ENCODE measurements around the gene CTNNA3. TPM values are rescaled to one million over a fixed set of nuclear protein-coding genes. Genes with fewer than 3 reads are reported as not detected.

The CTNNA3 gene
- total and polyA plus RNA-seq, 4 donors = 0.16 to 2.4 (median 1.4) TPM

DNA sequence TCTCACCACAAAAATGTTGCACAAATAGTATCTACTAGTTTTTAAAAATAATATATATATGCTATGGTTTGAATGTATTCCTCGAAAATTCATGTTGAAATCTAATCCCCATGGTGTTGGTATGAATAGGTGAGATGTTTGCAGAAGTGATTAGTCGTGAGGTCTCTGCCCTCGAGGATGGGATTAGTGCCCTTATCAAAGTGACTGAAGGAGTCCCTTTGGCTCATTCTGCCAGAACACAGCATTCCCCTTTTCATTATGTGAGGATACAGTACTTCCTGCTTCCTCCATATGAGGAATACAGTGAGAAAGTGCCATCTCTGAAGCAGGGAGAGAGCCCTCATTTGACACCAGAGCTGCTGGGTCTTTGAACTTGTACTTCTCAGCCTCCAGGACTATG is 1547.7 kb downstream of the CTNNA3 start (continued):
- TF ChIP-seq, protein P1, sequence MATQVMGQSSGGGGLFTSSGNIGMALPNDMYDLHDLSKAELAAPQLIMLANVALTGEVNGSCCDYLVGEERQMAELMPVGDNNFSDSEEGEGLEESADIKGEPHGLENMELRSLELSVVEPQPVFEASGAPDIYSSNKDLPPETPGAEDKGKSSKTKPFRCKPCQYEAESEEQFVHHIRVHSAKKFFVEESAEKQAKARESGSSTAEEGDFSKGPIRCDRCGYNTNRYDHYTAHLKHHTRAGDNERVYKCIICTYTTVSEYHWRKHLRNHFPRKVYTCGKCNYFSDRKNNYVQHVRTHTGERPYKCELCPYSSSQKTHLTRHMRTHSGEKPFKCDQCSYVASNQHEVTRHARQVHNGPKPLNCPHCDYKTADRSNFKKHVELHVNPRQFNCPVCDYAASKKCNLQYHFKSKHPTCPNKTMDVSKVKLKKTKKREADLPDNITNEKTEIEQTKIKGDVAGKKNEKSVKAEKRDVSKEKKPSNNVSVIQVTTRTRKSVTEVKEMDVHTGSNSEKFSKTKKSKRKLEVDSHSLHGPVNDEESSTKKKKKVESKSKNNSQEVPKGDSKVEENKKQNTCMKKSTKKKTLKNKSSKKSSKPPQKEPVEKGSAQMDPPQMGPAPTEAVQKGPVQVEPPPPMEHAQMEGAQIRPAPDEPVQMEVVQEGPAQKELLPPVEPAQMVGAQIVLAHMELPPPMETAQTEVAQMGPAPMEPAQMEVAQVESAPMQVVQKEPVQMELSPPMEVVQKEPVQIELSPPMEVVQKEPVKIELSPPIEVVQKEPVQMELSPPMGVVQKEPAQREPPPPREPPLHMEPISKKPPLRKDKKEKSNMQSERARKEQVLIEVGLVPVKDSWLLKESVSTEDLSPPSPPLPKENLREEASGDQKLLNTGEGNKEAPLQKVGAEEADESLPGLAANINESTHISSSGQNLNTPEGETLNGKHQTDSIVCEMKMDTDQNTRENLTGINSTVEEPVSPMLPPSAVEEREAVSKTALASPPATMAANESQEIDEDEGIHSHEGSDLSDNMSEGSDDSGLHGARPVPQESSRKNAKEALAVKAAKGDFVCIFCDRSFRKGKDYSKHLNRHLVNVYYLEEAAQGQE (IDR thresholded peaks at IDR 0.05) = no peak
- TF ChIP-seq JUND (IDR thresholded peaks at IDR 0.05) = no peak

DNA sequence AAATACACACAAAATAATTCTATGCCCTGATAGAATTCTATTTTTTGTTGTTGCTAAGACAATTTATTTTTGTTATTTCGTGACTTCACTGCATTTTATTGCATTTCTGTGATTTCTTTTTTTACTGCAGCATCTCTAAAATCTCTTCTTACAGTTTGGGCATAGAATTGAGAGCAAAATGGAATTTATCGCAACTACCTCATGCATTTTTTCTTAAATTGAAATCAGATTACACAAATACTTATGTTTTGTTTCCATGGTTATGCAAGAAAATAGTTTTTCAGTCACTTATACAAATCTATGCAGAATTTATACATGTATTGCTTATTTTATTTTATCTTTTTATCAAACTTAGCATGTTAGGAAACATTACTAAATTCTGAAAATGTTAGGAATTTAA is 1552.0 kb downstream of the CTNNA3 start:
- H3K36me3 ChIP-seq (ENCODE audit: control insufficient read depth in 4 of 4, insufficient read depth in 3 of 4, low read depth in 1 of 4, low read length in 3 of 4) = no peaks in the 10 kb centered on the region
- no peak for DNase-seq (ENCODE audit: low spot score)
- no peaks in the 10 kb centered on the region for H3K4me1 ChIP-seq (ENCODE audit: control insufficient read depth in 4 of 4, insufficient read depth in 4 of 4, low read length in 3 of 4)
- WGBS = 92% methylated on average over 2 of the region's 2 CpGs
- TF ChIP-seq NR2F2 (IDR thresholded peaks at IDR 0.05) = no peak
- H3K4me3 ChIP-seq (ENCODE audit: low read depth in 1 of 3, low read length in 3 of 3) = no peak overlapping the region
- no peaks in the 10 kb centered on the region for H3K9me3 ChIP-seq (ENCODE audit: control insufficient read depth in 4 of 4, low read length in 3 of 4)
- H3K27ac ChIP-seq (ENCODE audit: low read depth in 1 of 2, low read length in 2 of 2) = no peak overlapping the region
- H3K9ac ChIP-seq (ENCODE audit: low read depth in 1 of 2, low read length in 2 of 2) = no peak overlapping the region
- H3K27me3 ChIP-seq (ENCODE audit: control insufficient read depth in 4 of 4, insufficient read depth in 4 of 4, low read length in 3 of 4) = no peaks in the 10 kb centered on the region

DNA sequence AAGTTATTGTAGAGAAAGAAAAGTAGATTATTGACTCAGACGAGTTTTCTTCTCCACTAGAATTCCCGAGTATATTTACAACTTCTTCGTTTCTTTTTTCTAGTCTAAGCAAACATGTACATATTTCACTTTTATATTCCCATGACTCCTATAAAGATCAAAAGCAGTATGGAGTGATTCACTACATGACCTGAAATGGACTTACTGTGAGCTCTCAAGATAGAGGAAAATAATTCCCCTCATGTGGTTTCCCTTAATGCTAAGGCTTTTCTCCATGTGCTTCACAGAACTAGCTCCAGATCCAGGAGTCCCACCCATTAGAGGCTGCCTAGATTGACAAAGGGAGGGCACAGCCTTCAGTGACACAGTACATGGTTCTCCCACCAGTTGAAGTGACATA is 1593.2 kb downstream of the CTNNA3 start:
- WGBS = 86% methylated on average over 3 of the region's 3 CpGs
- Histone ChIP-seq H3K4me3 (ENCODE audit: low read depth in 1 of 3, low read length in 3 of 3) (no peak overlapping the region), H3K9ac (ENCODE audit: low read depth in 1 of 2, low read length in 2 of 2) (no peak overlapping the region), H3K36me3 (ENCODE audit: control insufficient read depth in 4 of 4, insufficient read depth in 3 of 4, low read depth in 1 of 4, low read length in 3 of 4) (no peaks in the 10 kb centered on the region), H3K4me1 (ENCODE audit: control insufficient read depth in 4 of 4, insufficient read depth in 4 of 4, low read length in 3 of 4) (no peaks in the 10 kb centered on the region), H3K27me3 (ENCODE audit: control insufficient read depth in 4 of 4, insufficient read depth in 4 of 4, low read length in 3 of 4) (no peaks in the 10 kb centered on the region), H3K9me3 (ENCODE audit: control insufficient read depth in 4 of 4, low read length in 3 of 4) (no peaks in the 10 kb centered on the region), H3K27ac (ENCODE audit: low read depth in 1 of 2, low read length in 2 of 2) (no peak overlapping the region)
- TF ChIP-seq FOXA1 (IDR thresholded peaks at IDR 0.05) = no peak
- TF ChIP-seq YY1 (IDR thresholded peaks at IDR 0.05) = no peak
- no peak for TF ChIP-seq EGR1 (IDR thresholded peaks at IDR 0.05; ENCODE audit: low read depth in 2 of 2)
- TF ChIP-seq RAD21 (IDR thresholded peaks at IDR 0.05) = no peak
- TF ChIP-seq FOXA2 (IDR thresholded peaks at IDR 0.05) = no peak
- no peak for TF ChIP-seq RXRA (IDR thresholded peaks at IDR 0.05)
- TF ChIP-seq SP1 (IDR thresholded peaks at IDR 0.05) = no peak
- no peak for TF ChIP-seq GABPA (IDR thresholded peaks at IDR 0.05 in 1 of 2, conservative IDR thresholded peaks at IDR 0.05 in 1 of 2)
- TF ChIP-seq NR2F2 (IDR thresholded peaks at IDR 0.05) = no peak
- no peak for DNase-seq (ENCODE audit: low spot score)

DNA sequence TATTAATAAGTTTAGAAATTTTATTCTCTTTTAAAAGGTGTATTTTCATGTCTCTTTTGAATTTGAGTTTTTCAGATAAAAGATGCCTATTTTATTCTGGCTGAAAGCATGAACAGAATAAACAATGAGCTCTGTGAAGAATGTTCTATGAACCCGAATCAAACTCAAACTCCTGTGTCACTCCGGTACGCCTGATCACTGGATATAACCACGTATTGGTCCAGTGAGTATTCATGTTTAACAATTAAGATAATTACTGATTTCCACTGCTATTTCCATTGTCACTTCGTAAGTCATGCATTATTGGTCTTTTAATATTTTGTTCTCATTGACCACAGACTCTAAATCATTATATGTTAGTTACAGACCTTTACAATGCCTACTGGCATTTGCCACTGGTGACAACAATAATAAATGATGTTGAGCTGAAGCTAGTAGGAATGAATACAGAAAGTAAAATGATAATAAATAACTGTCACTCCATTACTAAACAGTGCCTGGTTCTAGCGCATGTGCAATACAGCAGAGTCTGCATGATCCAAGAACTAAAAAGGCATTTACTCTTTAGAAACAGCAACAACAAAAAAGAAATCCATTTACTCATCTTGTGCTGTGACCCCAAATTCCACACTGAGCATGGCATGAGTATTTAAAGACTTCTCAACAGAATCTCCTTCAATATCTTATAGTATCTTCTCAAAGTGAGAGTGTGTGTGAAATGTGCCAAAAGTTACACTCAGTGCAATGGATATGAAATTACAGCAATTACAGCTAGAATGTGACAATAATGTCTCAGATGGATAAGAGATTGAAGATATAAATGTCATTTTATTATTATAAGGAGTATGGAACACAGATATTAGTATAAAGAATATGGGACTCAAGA is 1597.2 kb downstream of the CTNNA3 start:
- Histone ChIP-seq H3K9ac (ENCODE audit: low read depth in 1 of 2, low read length in 2 of 2) (no peak overlapping the region), H3K36me3 (ENCODE audit: control insufficient read depth in 4 of 4, insufficient read depth in 3 of 4, low read depth in 1 of 4, low read length in 3 of 4) (no peaks in the 10 kb centered on the region), H3K4me1 (ENCODE audit: control insufficient read depth in 4 of 4, insufficient read depth in 4 of 4, low read length in 3 of 4) (no peaks in the 10 kb centered on the region), H3K9me3 (ENCODE audit: control insufficient read depth in 4 of 4, low read length in 3 of 4) (no peaks in the 10 kb centered on the region), H3K27me3 (ENCODE audit: control insufficient read depth in 4 of 4, insufficient read depth in 4 of 4, low read length in 3 of 4) (no peaks in the 10 kb centered on the region), H3K27ac (ENCODE audit: low read depth in 1 of 2, low read length in 2 of 2) (no peak overlapping the region), H3K4me3 (ENCODE audit: low read depth in 1 of 3, low read length in 3 of 3) (no peak overlapping the region)
- no peak for DNase-seq (ENCODE audit: low spot score)
- 91% methylated on average over 6 of the region's 6 CpGs for WGBS
- no peak for TF ChIP-seq YY1 (IDR thresholded peaks at IDR 0.05)
- no peak for TF ChIP-seq JUND (IDR thresholded peaks at IDR 0.05)
- no peak for TF ChIP-seq RXRA (IDR thresholded peaks at IDR 0.05)
- TF ChIP-seq SP1 (IDR thresholded peaks at IDR 0.05) = no peak
- TF ChIP-seq, protein P1 (IDR thresholded peaks at IDR 0.05) = no peak
- TF ChIP-seq NR2F2 (IDR thresholded peaks at IDR 0.05) = no peak
- no peak for TF ChIP-seq FOXA2 (IDR thresholded peaks at IDR 0.05)
- TF ChIP-seq HNF4A (conservative IDR thresholded peaks at IDR 0.05) = no peak
- TF ChIP-seq FOXA1 (IDR thresholded peaks at IDR 0.05) = no peak
- TF ChIP-seq, protein P2, sequence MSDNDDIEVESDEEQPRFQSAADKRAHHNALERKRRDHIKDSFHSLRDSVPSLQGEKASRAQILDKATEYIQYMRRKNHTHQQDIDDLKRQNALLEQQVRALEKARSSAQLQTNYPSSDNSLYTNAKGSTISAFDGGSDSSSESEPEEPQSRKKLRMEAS (IDR thresholded peaks at IDR 0.05) = no peak
- TF ChIP-seq, protein P3, sequence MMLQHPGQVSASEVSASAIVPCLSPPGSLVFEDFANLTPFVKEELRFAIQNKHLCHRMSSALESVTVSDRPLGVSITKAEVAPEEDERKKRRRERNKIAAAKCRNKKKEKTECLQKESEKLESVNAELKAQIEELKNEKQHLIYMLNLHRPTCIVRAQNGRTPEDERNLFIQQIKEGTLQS (IDR thresholded peaks at IDR 0.05) = no peak
- no peak for TF ChIP-seq TAF1 (conservative IDR thresholded peaks at IDR 0.05)
- no peak for TF ChIP-seq HNF4G (IDR thresholded peaks at IDR 0.05)
